SK-N-SH treated with all-trans-retinoic acid at 6 μM for 48 hours (cell line): ENCODE measurements around the gene ARID2.

Experiments used
- ATAC-seq: fragments of 200-7000 bp; cut with Tn5 transposase; 3 replicates; pipeline ENCODE4 v1.9.1; 2020; ENCODE audit warnings: mild to moderate bottlenecking, moderate library complexity
- BACH2 ChIP-seq: fragments of 250-450 bp; sonication (Bioruptor Pico); IDR thresholded peaks from 2 replicates; pipeline ENCODE4 v1.9.0; 2021; ENCODE audit warnings: mild to moderate bottlenecking, borderline replicate concordance
- CREB5 ChIP-seq: fragments of 250-450 bp; sonication (Bioruptor Pico); IDR thresholded peaks from 2 replicates; pipeline ENCODE4 v1.5.1; 2020; ENCODE audit warnings: low read depth, mild to moderate bottlenecking, moderate library complexity
- CSDC2 ChIP-seq: fragments of 250-450 bp; sonication (Bioruptor Pico); IDR thresholded peaks from 2 replicates; pipeline ENCODE4 v1.5.0; 2020; ENCODE audit warnings: mild to moderate bottlenecking, moderate library complexity
- CSRNP3 ChIP-seq: fragments of 250-450 bp; sonication (Bioruptor Pico); IDR thresholded peaks from 2 replicates; pipeline ENCODE4 v1.5.1; 2021; ENCODE audit warnings: mild to moderate bottlenecking, moderate library complexity
- ESRRG ChIP-seq: fragments of 250-450 bp; sonication (Bioruptor Pico); IDR thresholded peaks from 2 replicates; pipeline ENCODE4 v1.6.1; 2021; ENCODE audit warnings: mild to moderate bottlenecking
- GLIS3 ChIP-seq: fragments of 250-450 bp; sonication (Bioruptor Pico); IDR thresholded peaks from 2 replicates; pipeline ENCODE4 v1.5.0; 2020; ENCODE audit warnings: mild to moderate bottlenecking, moderate library complexity
- ISL1 ChIP-seq: fragments of 250-450 bp; sonication (Bioruptor Pico); IDR thresholded peaks from 2 replicates; pipeline ENCODE4 v2.1.2; 2022; ENCODE audit warnings: mild to moderate bottlenecking, moderate library complexity
- OSR1 ChIP-seq: fragments of 250-450 bp; sonication (Bioruptor Pico); IDR thresholded peaks from 2 replicates; pipeline ENCODE4 v1.8.0; 2022; ENCODE audit warnings: moderate library complexity, mild to moderate bottlenecking, inconsistent platforms
- PATZ1 ChIP-seq: fragments of 250-450 bp; sonication (Bioruptor Pico); IDR thresholded peaks from 2 replicates; pipeline ENCODE4 v1.8.0; 2020; ENCODE audit warnings: mild to moderate bottlenecking, moderate library complexity, borderline replicate concordance
- POU6F1 ChIP-seq: fragments of 250-450 bp; sonication (Bioruptor Pico); IDR thresholded peaks from 2 replicates; pipeline ENCODE4 v1.8.0; 2021; ENCODE audit warnings: low read depth, mild to moderate bottlenecking, moderate library complexity, borderline replicate concordance
- PPARA ChIP-seq: fragments of 250-450 bp; sonication (Bioruptor Pico); IDR thresholded peaks from 2 replicates; pipeline ENCODE4 v1.5.0; 2020; ENCODE audit warnings: mild to moderate bottlenecking, borderline replicate concordance
- RARB ChIP-seq: fragments of 250-450 bp; sonication (Bioruptor Pico); IDR thresholded peaks from 2 replicates; pipeline ENCODE4 v1.8.0; 2021; ENCODE audit warnings: mild to moderate bottlenecking, moderate library complexity
- TCF4 ChIP-seq: fragments of 250-450 bp; sonication (Bioruptor Pico); IDR thresholded peaks from 2 replicates; pipeline ENCODE4 v1.8.0; 2021; ENCODE audit warnings: mild to moderate bottlenecking, moderate library complexity, borderline replicate concordance
- TOX ChIP-seq: fragments of 250-450 bp; sonication (Bioruptor Pico); IDR thresholded peaks from 2 replicates; pipeline ENCODE4 v1.8.0; 2021; ENCODE audit warnings: mild to moderate bottlenecking, moderate library complexity, borderline replicate concordance
- ZC3H10 ChIP-seq: fragments of 250-450 bp; sonication (Bioruptor Pico); IDR thresholded peaks from 2 replicates; pipeline ENCODE4 v1.5.1; 2021; ENCODE audit warnings: mild to moderate bottlenecking, moderate library complexity
- ZFP3 ChIP-seq: fragments of 250-450 bp; sonication (Bioruptor Pico); IDR thresholded peaks from 2 replicates; pipeline ENCODE4 v1.5.0; 2020; ENCODE audit warnings: mild to moderate bottlenecking, moderate library complexity
- ZFP30 ChIP-seq: fragments of 450-650 bp; formaldehyde crosslinking; IDR thresholded peaks from 2 replicates; pipeline ENCODE4 v1.5.0; 2022; ENCODE audit warnings: mild to moderate bottlenecking, moderate library complexity
- ZNF565 ChIP-seq: fragments of 450-650 bp; formaldehyde crosslinking; conservative IDR thresholded peaks from 2 replicates; pipeline ENCODE4 v1.5.0; 2020; ENCODE audit warnings: low read depth, mild to moderate bottlenecking, moderate library complexity
- ZNF70 ChIP-seq: fragments of 450-650 bp; formaldehyde crosslinking; IDR thresholded peaks from 2 replicates; pipeline ENCODE4 v1.5.0; 2020; ENCODE audit warnings: mild to moderate bottlenecking, moderate library complexity
- ZNF8 ChIP-seq: fragments of 450-650 bp; formaldehyde crosslinking; IDR thresholded peaks from 2 replicates; pipeline ENCODE4 v1.5.0; 2020; ENCODE audit warnings: mild to moderate bottlenecking, moderate library complexity

The ARID2 gene

GRCh38 chr12:45774508-45775162 lies 45.1 kb downstream of the ARID2 start:
- TF ChIP-seq ZC3H10 (CRISPR knock-in tag): no peak
- no peak for TF ChIP-seq ZNF8 (CRISPR knock-in tag)
- TF ChIP-seq PPARA (CRISPR knock-in tag): no peak
- TF ChIP-seq BACH2 (CRISPR knock-in tag): no peak
- TF ChIP-seq ESRRG: no peak
- no peak for TF ChIP-seq GLIS3 (CRISPR knock-in tag)
- no peak for TF ChIP-seq ZFP3 (CRISPR knock-in tag)
- no peak for TF ChIP-seq TOX (CRISPR knock-in tag)
- no peak for TF ChIP-seq PATZ1 (CRISPR knock-in tag)
- TF ChIP-seq OSR1 (CRISPR knock-in tag): no peak
- no peak for TF ChIP-seq RARB (CRISPR knock-in tag)
- TF ChIP-seq ISL1 (CRISPR knock-in tag): no peak
- TF ChIP-seq ZNF70: no peak
- no peak for ATAC-seq

- TF ChIP-seq PATZ1 (CRISPR knock-in tag) (no peak), ZNF70 (no peak), POU6F1 (no peak), OSR1 (CRISPR knock-in tag) (no peak), TOX (CRISPR knock-in tag) (no peak), CREB5 (CRISPR knock-in tag) (no peak), BACH2 (CRISPR knock-in tag) (no peak), ZNF8 (CRISPR knock-in tag) (no peak), CSDC2 (CRISPR knock-in tag) (no peak), ISL1 (CRISPR knock-in tag) (no peak), ZNF565 (CRISPR knock-in tag) (no peak), RARB (CRISPR knock-in tag) (no peak)
- TF ChIP-seq, all 23 proteins: peak for 0
- no peak for ATAC-seq
These were observed 46.0 kb downstream of the ARID2 start for GRCh38 chr12:45775465-45775864.

GRCh38 chr12:45775964-45776363 lies 46.5 kb downstream of the ARID2 start:
- TF ChIP-seq GLIS3 (CRISPR knock-in tag): no peak
- no peak for TF ChIP-seq CSRNP3 (CRISPR knock-in tag)
- TF ChIP-seq ZFP30 (CRISPR knock-in tag): no peak
- TF ChIP-seq CSDC2 (CRISPR knock-in tag): no peak
- ATAC-seq: no peak

GRCh38 chr12:45779936-45780335 lies 50.4 kb downstream of the ARID2 start:
- no peak for ATAC-seq
- no peak for TF ChIP-seq CREB5 (CRISPR knock-in tag)
- no peak for TF ChIP-seq ZFP3 (CRISPR knock-in tag)
- no peak for TF ChIP-seq ISL1 (CRISPR knock-in tag)
- TF ChIP-seq BACH2 (CRISPR knock-in tag): no peak
- TF ChIP-seq ZC3H10 (CRISPR knock-in tag): no peak
- no peak for TF ChIP-seq CSRNP3 (CRISPR knock-in tag)
- TF ChIP-seq TCF4: no peak
- no peak for TF ChIP-seq CSDC2 (CRISPR knock-in tag)
- TF ChIP-seq PATZ1 (CRISPR knock-in tag): no peak
- TF ChIP-seq RARB (CRISPR knock-in tag): no peak
